HFF-Myc (cell line): Measurements from ENCODE around the gene INO80E.

Experiments used
- DNase-seq: peaks from one replicate; pipeline ENCODE4 v3.0.0-alpha.2; 2011; ENCODE audit warnings: low read depth; ENCODE audit errors: extremely low read depth
- H3K4me3 ChIP-seq: replicated peaks from 2 replicates; pipeline ENCODE4 v1.5.1; 2011; ENCODE audit warnings: low read depth, mild to moderate bottlenecking, control low read depth, low read length
- CTCF ChIP-seq: IDR thresholded peaks from 2 replicates; pipeline ENCODE4 v1.5.1; 2012; ENCODE audit warnings: mild to moderate bottlenecking, low read depth, low read length, control low read depth; ENCODE audit errors: missing control alignments

INO80E gene

DNA sequence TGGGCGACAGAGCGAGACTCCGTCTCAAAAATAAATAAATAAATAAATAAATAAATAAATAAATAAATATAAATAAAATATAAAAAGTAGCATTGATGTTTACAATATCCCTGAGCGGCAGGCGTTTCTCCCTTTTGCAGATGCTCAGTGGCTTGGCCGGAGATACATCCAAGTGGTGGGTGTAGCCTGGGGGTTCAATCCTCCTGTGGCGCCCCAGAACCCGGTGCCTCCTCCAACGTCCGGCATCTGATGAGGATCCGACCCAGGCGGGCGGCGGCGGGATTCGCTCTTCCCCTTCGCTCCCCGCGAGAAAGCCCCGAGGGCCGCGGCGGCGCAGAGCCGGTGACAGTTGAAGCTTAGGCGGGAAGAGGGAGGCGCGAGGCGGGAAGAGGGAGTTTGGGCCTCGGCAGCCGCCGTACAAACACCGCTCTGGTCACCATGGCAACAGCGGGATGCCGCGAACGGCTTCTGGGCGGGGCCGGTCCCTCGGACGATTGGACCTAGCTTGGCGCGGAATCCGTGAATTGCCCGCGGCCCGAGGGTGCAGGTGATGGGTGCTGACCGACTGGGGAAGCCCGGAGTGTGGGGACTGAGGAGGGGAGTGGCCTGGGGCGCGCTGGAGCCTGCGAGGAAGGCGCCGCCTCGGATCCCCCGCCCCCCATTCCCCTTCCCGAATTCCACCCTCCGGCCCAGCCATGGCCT is 56.8 kb downstream of the INO80E start:
- peak; percentile 75 for DNase-seq
- no peak for TF ChIP-seq CTCF
- peak overlapping the region; percentile 92 for H3K4me3 ChIP-seq

DNA sequence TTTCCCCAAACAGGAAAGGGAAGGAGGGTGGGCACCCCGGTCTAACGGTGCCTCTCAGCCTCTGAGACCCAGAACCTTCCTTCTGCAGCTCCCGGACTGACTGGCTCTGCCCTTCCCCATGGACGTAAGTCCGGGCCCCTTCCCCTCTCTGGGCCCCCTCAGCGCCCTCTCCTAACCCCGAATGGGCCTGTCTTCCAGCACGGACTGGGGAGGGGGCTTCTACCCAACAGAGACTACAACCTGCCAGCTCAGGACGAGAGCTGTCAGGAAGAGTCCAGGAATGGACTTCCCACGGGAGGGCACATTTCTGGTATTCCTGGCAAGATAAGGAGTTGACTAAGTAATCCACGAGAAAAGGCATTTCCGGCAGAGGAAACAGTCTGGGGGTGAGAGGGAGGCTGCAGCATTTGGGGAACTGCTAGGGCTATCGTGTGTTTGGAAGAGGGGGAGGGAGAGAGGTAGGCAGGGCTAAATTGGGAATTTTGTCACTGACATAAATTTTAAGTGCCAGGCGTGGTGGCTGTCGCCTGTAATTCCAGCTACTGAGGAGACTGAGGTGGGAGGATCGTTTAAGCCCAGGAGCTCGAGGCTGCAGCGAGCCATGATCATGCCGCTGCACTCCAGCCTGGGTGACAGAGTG is 57.5 kb downstream of the INO80E start:
- TF ChIP-seq CTCF: no peak
- H3K4me3 ChIP-seq: peak overlapping the region; percentile 92
- DNase-seq: no peak

DNA sequence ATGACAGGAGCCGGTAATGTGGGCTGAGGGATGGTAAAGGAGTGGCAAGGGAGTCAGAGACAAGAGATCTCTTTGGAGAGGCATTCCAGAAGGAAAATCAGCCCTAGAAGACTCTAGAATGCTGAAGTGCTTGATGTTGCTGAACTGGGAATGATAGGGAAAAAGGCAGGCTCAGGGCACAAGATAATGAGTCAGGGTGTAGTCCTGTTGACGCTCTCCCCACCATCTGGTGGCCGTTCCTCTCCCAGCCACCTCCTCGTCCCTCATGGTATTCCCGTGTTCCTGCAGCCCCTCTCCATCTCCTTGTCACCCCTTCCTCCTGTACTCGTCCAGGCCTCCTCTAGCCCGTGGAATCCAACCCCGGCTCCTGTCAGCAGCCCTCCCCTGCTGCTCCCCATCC is 58.4 kb downstream of the INO80E start:
- TF ChIP-seq CTCF: no peak

GRCh38 chr16:30054959-30055553 is 59.0 kb downstream of the INO80E start:
- peak overlapping the region; percentile 92; the same call in 1 of the 2 replicates for H3K4me3 ChIP-seq
- DNase-seq: no peak
- peak; percentile 77 for TF ChIP-seq CTCF

More for the DNA sequence above, 58.4 kb downstream of the INO80E start:
- peak overlapping the region; percentile 92; the same call in 1 of the 2 replicates for H3K4me3 ChIP-seq
- DNase-seq: no peak
